OCI-LY1 (cell line): ENCODE results near the gene LRRTM3.

Experiments used
- EZH2 ChIP-seq: fragments of 200-600 bp; sonication (generic), shearing (Covaris generic); IDR thresholded peaks from 2 replicates; pipeline ENCODE4 v1.8.0; 2017; ENCODE audit warnings: borderline replicate concordance, mixed run types, mild to moderate bottlenecking, antibody characterized with exemption, low read length, moderate library complexity, mixed read lengths
- TF ChIP-seq, protein P1 (sequence below): fragments of 200-600 bp; sonication (generic), shearing (Covaris generic); IDR thresholded peaks from 2 replicates; pipeline ENCODE4 v1.5.1; 2017; ENCODE audit warnings: mild to moderate bottlenecking, antibody characterized with exemption, low read length, moderate library complexity, mixed read lengths

DNA sequence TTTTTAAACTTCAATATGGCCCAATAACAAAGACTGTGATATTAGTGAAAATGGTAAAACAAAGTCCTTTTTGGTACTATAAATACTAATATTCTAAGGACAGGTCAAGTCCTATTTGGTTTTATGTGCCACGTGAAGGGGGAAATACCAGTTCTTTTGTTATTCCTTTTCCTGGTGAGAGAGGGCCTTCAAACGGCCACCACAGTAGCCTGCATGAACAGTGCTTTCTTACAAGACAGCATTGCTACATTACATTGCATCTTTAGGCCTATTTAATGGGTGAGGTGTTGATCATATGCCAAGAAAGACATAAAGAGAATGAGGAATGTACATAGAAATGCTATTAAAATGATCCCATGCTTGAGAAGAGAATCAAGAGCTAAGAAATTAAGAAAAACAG lies 214.8 kb downstream of the LRRTM3 start:
- TF ChIP-seq, protein P1, sequence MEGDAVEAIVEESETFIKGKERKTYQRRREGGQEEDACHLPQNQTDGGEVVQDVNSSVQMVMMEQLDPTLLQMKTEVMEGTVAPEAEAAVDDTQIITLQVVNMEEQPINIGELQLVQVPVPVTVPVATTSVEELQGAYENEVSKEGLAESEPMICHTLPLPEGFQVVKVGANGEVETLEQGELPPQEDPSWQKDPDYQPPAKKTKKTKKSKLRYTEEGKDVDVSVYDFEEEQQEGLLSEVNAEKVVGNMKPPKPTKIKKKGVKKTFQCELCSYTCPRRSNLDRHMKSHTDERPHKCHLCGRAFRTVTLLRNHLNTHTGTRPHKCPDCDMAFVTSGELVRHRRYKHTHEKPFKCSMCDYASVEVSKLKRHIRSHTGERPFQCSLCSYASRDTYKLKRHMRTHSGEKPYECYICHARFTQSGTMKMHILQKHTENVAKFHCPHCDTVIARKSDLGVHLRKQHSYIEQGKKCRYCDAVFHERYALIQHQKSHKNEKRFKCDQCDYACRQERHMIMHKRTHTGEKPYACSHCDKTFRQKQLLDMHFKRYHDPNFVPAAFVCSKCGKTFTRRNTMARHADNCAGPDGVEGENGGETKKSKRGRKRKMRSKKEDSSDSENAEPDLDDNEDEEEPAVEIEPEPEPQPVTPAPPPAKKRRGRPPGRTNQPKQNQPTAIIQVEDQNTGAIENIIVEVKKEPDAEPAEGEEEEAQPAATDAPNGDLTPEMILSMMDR = no peak
- TF ChIP-seq EZH2 = no peak
